T-cell (primary cell): Measurements from ENCODE around the gene STIM1. TPM values are rescaled to one million over a fixed set of nuclear protein-coding genes. Genes with fewer than 3 reads are reported as not detected.

Source experiments
- ATAC-seq, 4 experiments: fragments of 200-7000 bp in 3 of 4; fragments of 150-1000 bp in 1 of 4; cut with Tn5 transposase; replicated peaks in 1 of 4; 1 replicate in 3 of 4; 2 replicates in 1 of 4; pipeline ENCODE4 v1.10.0; 2021; ENCODE audit warnings: moderate library complexity in 3 of 4, mild to moderate bottlenecking in 2 of 4, moderate number of reproducible peaks in 1 of 4
- CTCF ChIA-PET, 2 donors: fragments of 300-600 bp; sonication (Branson Sonifier 250); formaldehyde crosslinking; loops; one replicate each; lab custom pipeline; 2022; ENCODE audit warnings: antibody characterized with exemption in 2 of 2; lab: Charles Lee
- POLR2A ChIA-PET, 2 donors: fragments of 300-600 bp; sonication (Branson Sonifier 250); formaldehyde crosslinking; loops; one replicate each; lab custom pipeline; 2022; ENCODE audit warnings: antibody characterized with exemption in 2 of 2; lab: Charles Lee
- DNase-seq, 35 experiments: peaks; one replicate each; pipeline versions ENCODE4 v3.0.0 to v3.0.0-alpha.2; 2013 to 2023
- H3K27ac ChIP-seq: one replicate; pipeline ENCODE4 v1.5.1; 2013; ENCODE audit warnings: low read length
- H3K27me3 ChIP-seq, 2 experiments: replicated peaks in 1 of 2; 1 replicate in 1 of 2; 2 replicates in 1 of 2; pipeline versions ENCODE4 v1.6.1 to v1.7.0; 2013; ENCODE audit warnings: low read length in 1 of 2, mixed read lengths in 1 of 2; ENCODE audit not compliant: control insufficient read depth in 2 of 2, insufficient read depth in 2 of 2; ENCODE audit errors: extremely low read depth in 1 of 2
- H3K36me3 ChIP-seq, 2 donors: 1 replicate in 1 of 2; 2 replicates in 1 of 2; pipeline versions ENCODE4 v1.6.1 to v1.7.0; 2013; ENCODE audit warnings: low read length in 1 of 2; ENCODE audit not compliant: control insufficient read depth in 2 of 2, insufficient read depth in 1 of 2; ENCODE audit errors: extremely low read depth in 1 of 2
- H3K4me1 ChIP-seq, 2 experiments: 1 replicate in 1 of 2; 2 replicates in 1 of 2; pipeline versions ENCODE4 v1.6.1 to v1.7.0; 2013; ENCODE audit warnings: low read length in 2 of 2, mixed read lengths in 1 of 2; ENCODE audit not compliant: insufficient read depth in 2 of 2, control insufficient read depth in 1 of 2; ENCODE audit errors: extremely low read depth in 1 of 2
- H3K4me3 ChIP-seq, 2 donors: 1 replicate in 1 of 2; 2 replicates in 1 of 2; pipeline versions ENCODE4 v1.5.1 to v1.7.0; 2013; ENCODE audit warnings: mild to moderate bottlenecking in 2 of 2, low read length in 1 of 2, moderate library complexity in 1 of 2; ENCODE audit not compliant: control insufficient read depth in 1 of 2; ENCODE audit errors: extremely low read depth in 1 of 2
- H3K9me3 ChIP-seq: 2 replicates; pipeline ENCODE4 v1.7.0; 2013
- H3K27ac Mint-ChIP-seq, 2 donors: one replicate each; pipeline ENCODE4 v1.8.0; 2020 to 2021; ENCODE audit warnings: mild to moderate bottlenecking in 2 of 2, mixed read lengths in 2 of 2
- H3K27me3 Mint-ChIP-seq, 2 donors: one replicate each; pipeline ENCODE4 v1.8.0; 2021 to 2022; ENCODE audit warnings: mixed read lengths in 2 of 2
- H3K36me3 Mint-ChIP-seq: one replicate; pipeline ENCODE4 v1.8.0; 2021; ENCODE audit warnings: mixed read lengths
- H3K4me1 Mint-ChIP-seq, 3 donors: one replicate each; pipeline ENCODE4 v1.8.0; 2020 to 2022; ENCODE audit warnings: mixed read lengths in 3 of 3, mild to moderate bottlenecking in 1 of 3
- H3K4me3 Mint-ChIP-seq, 3 donors: one replicate each; pipeline ENCODE4 v1.8.0; 2020 to 2022; ENCODE audit warnings: mild to moderate bottlenecking in 3 of 3, mixed read lengths in 3 of 3, moderate library complexity in 3 of 3
- H3K9me3 Mint-ChIP-seq, 3 donors: one replicate each; pipeline ENCODE4 v1.8.0; 2020 to 2022; ENCODE audit warnings: mixed read lengths in 3 of 3
- WGBS: methylation state at CpG from one replicate; pipeline ENCODE4 v1.1.5; 2013; ENCODE audit warnings: missing lambda C conversion rate; ENCODE audit not compliant: insufficient coverage; 5-methylcytosine and 5-hydroxymethylcytosine counted together
- total RNA-seq, 35 experiments: library from RNA in 6 of 35; stranded (reverse) in 6 of 35; fragments of 120-200 nt in 1 of 35; gene quantifications; one replicate each; pipeline versions ENCODE4 v1.2.1 to v1.2.4 and lab custom pipeline; 2013 to 2026

The STIM1 gene
- total RNA-seq, 5 donors from 2014 or later (not counting 1 experiment from before 2014, with no cell fraction given) = 87.6 to 139 (median 94.5) TPM

GRCh38 chr11:3822312-3822711, 33.2 kb upstream of the STIM1 start:
- Mint-ChIP-seq H3K4me1 (peaks cover 32 to 35% (median 33%) of the 10 kb centered on the region in 3 donors), H3K9me3 (no peaks in the 10 kb centered on the region), H3K27me3 (no peaks in the 10 kb centered on the region), H3K27ac (no peak overlapping the region), H3K36me3 (peaks cover 11% of the 10 kb centered on the region), H3K4me3 (no peak overlapping the region)
- DNase-seq (no peak), ATAC-seq (no peak)
- Histone ChIP-seq H3K4me3 (no peak overlapping the region), H3K4me1 (peaks cover 2 to 18% of the 10 kb centered on the region in 2 experiments), H3K27ac (no peak overlapping the region), H3K36me3 (peaks cover 7 to 21% of the 10 kb centered on the region in 2 donors), H3K9me3 (no peaks in the 10 kb centered on the region), H3K27me3 (no peaks in the 10 kb centered on the region)
- CTCF ChIA-PET = interaction anchor here in 1 of 2 donors (0.7 kb wide), 1 partner anchor 197 kb away, joined by 3 read pairs; no protein-coding TSS in a partner anchor
- 97% methylated on average over 5 of the region's 7 CpGs for WGBS
- POLR2A ChIA-PET = interaction anchor here in 1 of 2 donors (0.7 kb wide), 1 partner anchor 19 kb away, joined by 3 read pairs; the partner anchor contains the start of gene RHOG

GRCh38 chr11:3823303-3823702, 32.2 kb upstream of the STIM1 start:
- POLR2A ChIA-PET = interaction anchor here (0.5 to 1.2 kb wide), 3 partner anchors 16 to 274 kb away, joined by 3 to 8 read pairs (median 3); partner anchors contain the start of gene RHOG (in 1 of the 2)
- H3K9me3 Mint-ChIP-seq = no peaks in the 10 kb centered on the region
- DNase-seq (no peak), ATAC-seq (no peak)
- Histone ChIP-seq H3K4me3 (no peak overlapping the region), H3K27ac (no peak overlapping the region), H3K36me3 (peaks cover 16 to 30% of the 10 kb centered on the region in 2 donors), H3K27me3 (no peaks in the 10 kb centered on the region), H3K4me1 (peaks cover 2 to 18% of the 10 kb centered on the region in 2 experiments), H3K9me3 (no peaks in the 10 kb centered on the region)
- no peak overlapping the region for H3K4me3 Mint-ChIP-seq
- H3K27me3 Mint-ChIP-seq = no peaks in the 10 kb centered on the region
- 88% methylated on average over 1 of the region's 3 CpGs for WGBS
- CTCF ChIA-PET = interaction anchor here (0.8 to 1.5 kb wide), 4 partner anchors 8 to 250 kb away, joined by 3 to 6 read pairs (median 4); no protein-coding TSS in a partner anchor
- H3K27ac Mint-ChIP-seq = peak overlapping the region; percentile 39 to 43
- H3K4me1 Mint-ChIP-seq = peaks cover 37 to 43% (median 41%) of the 10 kb centered on the region in 3 donors
- H3K36me3 Mint-ChIP-seq = peaks cover 16% of the 10 kb centered on the region

GRCh38 chr11:3823762-3824506, 31.5 kb upstream of the STIM1 start:
- peaks cover 38 to 46% (median 41%) of the 10 kb centered on the region in 3 donors for H3K4me1 Mint-ChIP-seq
- peaks cover 16 to 33% of the 10 kb centered on the region in 2 donors for H3K36me3 ChIP-seq
- H3K36me3 Mint-ChIP-seq = peaks cover 16% of the 10 kb centered on the region
- H3K4me3 ChIP-seq = no peak overlapping the region
- CTCF ChIA-PET = interaction anchor here (0.8 to 1.5 kb wide), 4 partner anchors 8 to 249 kb away, joined by 3 to 6 read pairs (median 4); no protein-coding TSS in a partner anchor
- 97% methylated on average over 22 of the region's 30 CpGs for WGBS
- H3K9me3 Mint-ChIP-seq = no peaks in the 10 kb centered on the region
- no peaks in the 10 kb centered on the region for H3K27me3 ChIP-seq
- no peaks in the 10 kb centered on the region for H3K27me3 Mint-ChIP-seq
- H3K27ac Mint-ChIP-seq = peak overlapping the region; percentile 83 to 88
- DNase-seq = no peak
- POLR2A ChIA-PET = interaction anchor here (0.5 to 1.2 kb wide), 2 partner anchors 15 to 273 kb away, joined by 3 to 8 read pairs; no protein-coding TSS in a partner anchor
- peaks cover 2 to 18% of the 10 kb centered on the region in 2 experiments for H3K4me1 ChIP-seq
- ATAC-seq = no peak
- no peaks in the 10 kb centered on the region for H3K9me3 ChIP-seq
- H3K4me3 Mint-ChIP-seq = no peak overlapping the region
- peak overlapping the region; percentile 32 for H3K27ac ChIP-seq

GRCh38 chr11:3824714-3825472, 30.6 kb upstream of the STIM1 start:
- Histone ChIP-seq H3K4me3 (no peak overlapping the region), H3K36me3 (peaks cover 20 to 42% of the 10 kb centered on the region in 2 donors), H3K27ac (peak overlapping the region; percentile 32), H3K9me3 (no peaks in the 10 kb centered on the region), H3K27me3 (no peaks in the 10 kb centered on the region), H3K4me1 (peaks cover 2 to 22% of the 10 kb centered on the region in 2 experiments)
- Mint-ChIP-seq H3K4me3 (no peak overlapping the region), H3K27ac (peak overlapping the region; percentile 83 to 88), H3K27me3 (no peaks in the 10 kb centered on the region), H3K4me1 (peaks cover 38 to 48% (median 41%) of the 10 kb centered on the region in 3 donors), H3K9me3 (no peaks in the 10 kb centered on the region), H3K36me3 (peaks cover 16% of the 10 kb centered on the region)
- ChIA-PET POLR2A (interaction anchor here (0.6 to 1.0 kb wide), 5 partner anchors 13 to 855 kb away, joined by 3 to 9 read pairs (median 5); no protein-coding TSS in a partner anchor), CTCF (interaction anchor here (0.6 to 2.4 kb wide), 13 partner anchors 10 to 248 kb away, joined by 3 to 13 read pairs (median 4); partner anchors contain the start of genes RHOG (in 1 of the 2) and STIM1 (in 1 of the 2))
- WGBS = 67% methylated on average over 9 of the region's 18 CpGs
- ATAC-seq = peak; percentile 89 to 94 (median 92)
- peak; percentile 65 to 88 (median 80) for DNase-seq

GRCh38 chr11:3825473-3826154, 29.9 kb upstream of the STIM1 start:
- H3K4me1 Mint-ChIP-seq = peaks cover 41 to 56% (median 41%) of the 10 kb centered on the region in 3 donors
- WGBS = 57% methylated on average over 1 of the region's 8 CpGs
- H3K9me3 Mint-ChIP-seq = no peaks in the 10 kb centered on the region
- ChIA-PET CTCF (interaction anchor here (0.6 to 2.4 kb wide), 11 partner anchors 9 to 247 kb away, joined by 3 to 13 read pairs (median 5); partner anchors contain the start of genes RHOG (in 1 of the 2) and STIM1 (in 1 of the 2)), POLR2A (interaction anchor here (0.6 to 1.0 kb wide), 5 partner anchors 13 to 856 kb away, joined by 3 to 9 read pairs (median 5); no protein-coding TSS in a partner anchor)
- Histone ChIP-seq H3K27ac (peak overlapping the region; percentile 21), H3K4me1 (peaks cover 2 to 23% of the 10 kb centered on the region in 2 experiments), H3K9me3 (no peaks in the 10 kb centered on the region), H3K4me3 (no peak overlapping the region), H3K36me3 (peaks cover 21 to 48% of the 10 kb centered on the region in 2 donors), H3K27me3 (no peaks in the 10 kb centered on the region)
- H3K27ac Mint-ChIP-seq = peak overlapping the region; percentile 83 to 88
- H3K36me3 Mint-ChIP-seq = peaks cover 20% of the 10 kb centered on the region
- no peak overlapping the region for H3K4me3 Mint-ChIP-seq
- ATAC-seq (no peak), DNase-seq (no peak)
- no peaks in the 10 kb centered on the region for H3K27me3 Mint-ChIP-seq
